GM18507 (cell line): Measurements from ENCODE around the gene SYNPO2L.
A peak's percentile ranks its signal among the peaks of the same experiment; 100 is the strongest.

Experiments used
- DNase-seq: peaks from one replicate; pipeline ENCODE4 v3.0.0; 2011; ENCODE audit warnings: low read depth; ENCODE audit not compliant: insufficient read length; ENCODE audit errors: extremely low spot score
- FAIRE-seq: peaks from 2 replicates; lab custom pipeline; 2011; peaks lifted over from hg19 to GRCh38; lab: Jason Lieb, UNC

The SYNPO2L gene

DNA sequence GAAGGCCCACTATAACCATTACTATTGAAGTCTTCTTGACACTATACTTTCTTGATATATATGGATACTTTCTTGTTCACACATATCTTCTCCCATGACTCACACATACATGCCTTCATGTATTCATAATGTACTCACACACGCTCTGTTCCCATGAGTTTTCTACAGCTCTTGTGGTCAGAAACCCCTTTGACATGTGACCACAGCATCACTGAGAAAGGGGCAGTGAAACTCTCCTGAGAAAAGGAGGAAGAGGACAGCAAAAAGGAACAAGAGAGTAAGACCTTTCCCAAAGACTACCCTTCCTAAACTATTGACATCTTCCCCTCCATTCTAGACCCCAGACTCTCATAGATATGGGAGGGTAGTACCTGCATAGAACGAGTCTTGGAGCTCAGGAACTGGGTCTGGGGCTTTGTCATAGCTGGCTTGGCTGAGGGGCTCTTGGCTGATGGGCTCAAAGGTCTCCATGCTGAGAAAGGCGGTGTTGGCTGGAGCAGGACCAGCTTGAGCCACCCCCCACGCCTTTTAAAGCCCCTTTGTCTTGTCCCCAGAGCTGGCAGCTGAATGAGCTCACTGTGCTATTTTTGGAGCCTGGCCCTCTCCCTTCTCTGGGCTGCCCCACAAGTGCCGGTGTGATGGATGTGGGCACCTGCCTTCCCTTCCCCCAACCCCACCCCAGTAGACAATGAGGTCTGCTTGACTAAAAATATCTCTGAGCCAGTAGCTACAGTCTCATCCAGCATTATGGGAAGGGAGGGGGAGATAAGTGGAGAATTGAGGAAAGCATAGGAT, 5.1 kb downstream of the SYNPO2L start:
- DNase-seq (no peak), FAIRE-seq (peak; percentile 21)

DNA sequence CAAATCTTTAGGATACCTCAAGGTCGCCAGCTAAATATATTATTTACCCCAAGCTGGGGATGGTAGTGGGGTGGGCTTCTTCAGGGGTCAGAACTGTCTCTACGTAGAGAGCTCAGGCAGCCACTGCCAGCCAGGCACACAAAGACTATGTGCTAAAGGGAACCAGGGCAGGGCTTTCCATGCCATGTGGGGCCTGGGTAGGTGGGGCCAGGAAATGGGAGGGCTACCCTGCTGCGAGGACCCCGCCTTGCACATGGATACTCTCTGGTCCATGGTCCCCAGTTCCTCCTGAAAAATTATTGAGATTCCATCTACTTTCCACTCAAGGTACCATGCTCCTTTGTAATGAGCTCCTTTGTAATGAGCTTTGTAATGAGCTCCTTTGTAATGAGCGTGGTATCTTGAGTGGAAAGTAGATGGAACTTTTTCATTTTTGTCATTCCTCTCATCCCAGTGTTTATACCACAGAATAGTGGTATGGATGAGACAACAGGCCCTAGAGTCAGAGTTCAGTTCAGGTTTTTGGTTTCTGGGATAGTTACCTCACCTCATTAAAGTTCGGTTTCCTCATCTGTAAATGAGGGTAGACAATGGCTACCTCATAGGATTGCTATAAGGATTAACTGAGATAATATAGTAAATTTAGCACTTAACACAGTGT, 5.8 kb downstream of the SYNPO2L start:
- no peak for FAIRE-seq
- DNase-seq = no peak

DNA sequence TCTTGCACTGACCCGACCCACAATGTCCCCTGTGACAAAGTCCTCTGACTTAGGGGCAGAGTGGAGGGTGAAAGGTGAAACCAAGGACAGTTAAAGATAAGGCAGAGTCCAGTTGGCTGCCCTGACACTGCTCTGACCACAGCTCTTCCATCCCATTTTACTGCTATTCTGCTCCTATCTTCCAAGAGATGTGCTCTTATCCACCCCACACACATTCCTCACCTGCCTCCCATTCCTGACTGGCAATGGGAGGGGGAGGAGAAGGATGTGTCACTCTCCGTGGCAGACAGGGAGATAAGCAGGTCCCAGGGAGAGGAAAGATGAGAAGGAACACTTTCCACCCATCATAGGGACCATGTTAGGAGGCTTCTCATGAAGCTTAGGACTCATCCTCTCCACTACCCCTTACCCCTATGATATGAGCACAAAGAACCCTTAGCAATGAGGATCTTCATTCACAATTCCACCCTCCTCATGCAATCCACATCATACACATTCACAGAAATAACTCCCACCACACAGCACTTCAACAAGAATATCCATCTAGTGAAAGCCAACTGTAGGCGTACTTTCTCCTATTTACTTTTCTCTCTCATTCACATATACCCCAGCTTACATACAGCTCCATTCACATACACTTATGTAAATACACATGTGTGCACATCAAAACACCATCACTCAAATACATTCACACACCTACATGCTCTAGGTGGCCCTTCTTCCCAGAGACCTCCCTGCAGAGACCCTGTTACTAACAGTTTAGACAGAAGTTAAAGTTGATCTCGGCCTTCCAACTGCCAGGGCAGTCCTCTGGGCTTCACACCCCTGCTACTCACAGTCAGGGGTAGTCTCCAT, 6.6 kb downstream of the SYNPO2L start:
- FAIRE-seq (no peak), DNase-seq (no peak)

DNA sequence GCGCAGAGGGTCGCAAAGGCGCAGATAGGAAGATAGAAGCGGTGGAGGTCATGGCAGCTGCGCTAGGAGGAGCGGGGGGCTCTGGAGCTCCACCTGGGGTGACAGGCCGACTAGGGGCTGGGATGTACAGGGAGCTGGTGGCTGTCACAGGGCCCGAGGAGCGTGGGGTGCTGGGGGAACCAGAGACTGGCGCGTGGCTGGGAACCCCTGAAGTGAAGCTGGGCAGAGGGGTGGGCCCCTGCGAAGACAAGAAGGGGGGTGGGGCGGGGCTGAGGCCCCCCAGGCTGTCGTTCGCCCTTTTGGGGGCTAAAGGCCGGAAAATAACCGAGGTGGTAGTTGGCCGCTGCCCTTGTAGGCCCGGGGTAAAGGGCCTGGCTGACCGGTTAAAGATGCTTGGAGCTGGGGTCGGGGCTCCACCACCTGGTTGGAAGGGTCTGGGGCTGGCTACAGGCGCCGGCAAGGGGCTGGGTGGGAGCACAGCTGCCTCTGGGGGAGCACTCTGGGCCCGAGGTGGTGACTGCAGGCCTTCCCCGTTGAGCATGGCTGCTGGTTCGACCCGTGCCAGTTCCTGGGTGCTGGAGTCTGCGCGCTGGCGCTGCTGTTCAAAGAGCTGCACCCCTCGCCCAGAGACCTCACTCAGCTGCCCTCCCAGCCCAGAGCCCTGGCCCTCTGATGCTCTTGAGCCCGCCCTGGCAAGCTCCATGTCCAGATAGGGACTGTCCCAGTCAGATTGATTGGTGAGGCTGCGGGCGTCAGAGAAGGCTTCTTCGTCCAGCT, 7.8 kb downstream of the SYNPO2L start:
- FAIRE-seq (no peak), DNase-seq (no peak)

DNA sequence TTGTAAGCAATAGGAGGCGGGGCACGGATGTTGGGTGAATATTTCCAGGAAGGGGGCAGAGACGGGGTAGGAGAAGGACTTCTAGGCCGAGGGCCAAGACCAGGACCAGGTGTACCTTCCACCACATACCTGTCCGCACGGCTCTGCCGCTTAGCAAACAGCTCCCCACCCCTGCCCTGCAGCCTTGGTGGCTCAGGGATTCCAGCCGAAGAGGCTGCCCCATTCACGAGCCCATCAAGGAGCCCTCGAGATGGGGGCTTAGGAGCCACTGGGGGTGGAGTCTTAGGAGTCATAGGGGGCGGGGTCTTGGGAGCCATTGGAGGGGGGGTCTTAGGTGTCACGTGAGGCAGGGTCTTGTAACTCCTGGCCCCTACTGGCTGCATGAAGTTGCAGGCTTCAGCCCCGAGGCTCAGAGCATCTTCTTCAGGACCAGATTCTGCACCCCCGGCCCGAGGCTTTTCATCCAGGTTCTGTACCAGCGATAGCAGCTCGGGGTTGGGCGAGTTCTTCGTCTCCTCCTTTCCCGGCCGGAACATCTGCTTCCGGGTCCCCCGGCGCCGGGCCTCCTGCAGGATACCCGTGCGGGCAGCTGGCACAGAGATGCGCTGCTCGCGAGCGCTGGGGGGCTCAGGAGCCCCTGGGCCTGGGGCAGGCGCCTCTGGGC, 8.5 kb downstream of the SYNPO2L start:
- DNase-seq (no peak), FAIRE-seq (no peak)

DNA sequence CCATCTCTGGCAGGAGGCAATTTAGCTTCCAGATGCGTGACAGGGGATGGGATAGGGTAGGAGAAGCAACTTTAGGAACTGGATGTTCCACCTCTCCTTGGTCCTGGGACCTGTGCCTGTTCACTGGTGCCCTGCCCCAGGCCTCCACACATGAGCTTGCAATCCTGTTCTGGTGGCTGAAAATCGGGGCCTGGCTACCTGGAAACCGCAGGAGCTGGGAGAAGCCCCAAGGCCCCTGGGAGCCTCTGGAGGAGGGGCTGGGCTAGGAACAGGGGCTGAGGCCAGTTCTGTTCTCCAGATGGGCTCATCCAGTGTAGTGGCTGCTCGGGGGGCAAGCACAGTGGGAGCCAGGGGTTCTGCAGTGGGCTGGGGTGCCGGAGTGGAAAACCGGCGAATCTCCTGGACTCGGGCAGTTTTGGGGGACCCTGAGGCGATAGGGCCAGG, 9.2 kb downstream of the SYNPO2L start:
- no peak for FAIRE-seq
- DNase-seq = no peak

DNA sequence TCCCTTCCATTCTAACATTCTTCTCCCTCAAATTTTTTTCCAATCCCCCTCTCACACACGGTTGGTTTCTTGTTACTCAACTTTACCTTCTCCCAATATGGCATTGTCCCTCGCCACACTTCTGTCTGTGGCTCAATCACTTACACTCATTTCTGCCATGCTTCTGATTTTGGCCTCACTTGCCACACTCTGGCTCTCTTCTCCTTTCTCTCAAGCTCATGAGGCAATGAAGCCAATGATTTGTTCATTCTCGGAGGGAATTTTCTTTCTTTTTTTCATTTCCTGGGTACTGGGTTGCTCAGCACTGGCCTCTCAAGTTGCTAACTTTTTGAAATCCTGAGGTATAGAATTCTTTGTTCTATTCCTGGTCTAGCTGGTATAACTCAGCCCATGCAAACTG, 10.6 kb downstream of the SYNPO2L start:
- DNase-seq (no peak), FAIRE-seq (no peak)

DNA sequence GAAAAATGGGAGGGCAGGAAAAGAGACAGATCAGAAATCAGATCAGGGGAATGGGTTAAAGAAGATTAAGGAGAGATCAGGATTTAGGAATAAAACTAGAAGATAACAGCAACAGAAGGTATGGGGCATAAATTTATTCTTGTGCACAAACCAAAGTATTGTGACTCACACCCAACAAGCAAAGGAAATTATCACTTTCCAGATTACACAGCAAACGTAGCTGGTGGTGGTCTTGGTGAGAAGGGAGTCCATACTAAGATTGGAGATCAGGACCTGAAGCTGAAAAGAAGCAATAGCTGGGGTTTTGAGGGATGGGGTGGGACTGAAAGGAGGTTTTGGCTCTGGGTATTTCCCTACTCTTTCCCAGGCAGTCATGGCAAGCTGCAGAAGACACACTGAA, 11.1 kb downstream of the SYNPO2L start:
- FAIRE-seq (no peak), DNase-seq (no peak)

DNA sequence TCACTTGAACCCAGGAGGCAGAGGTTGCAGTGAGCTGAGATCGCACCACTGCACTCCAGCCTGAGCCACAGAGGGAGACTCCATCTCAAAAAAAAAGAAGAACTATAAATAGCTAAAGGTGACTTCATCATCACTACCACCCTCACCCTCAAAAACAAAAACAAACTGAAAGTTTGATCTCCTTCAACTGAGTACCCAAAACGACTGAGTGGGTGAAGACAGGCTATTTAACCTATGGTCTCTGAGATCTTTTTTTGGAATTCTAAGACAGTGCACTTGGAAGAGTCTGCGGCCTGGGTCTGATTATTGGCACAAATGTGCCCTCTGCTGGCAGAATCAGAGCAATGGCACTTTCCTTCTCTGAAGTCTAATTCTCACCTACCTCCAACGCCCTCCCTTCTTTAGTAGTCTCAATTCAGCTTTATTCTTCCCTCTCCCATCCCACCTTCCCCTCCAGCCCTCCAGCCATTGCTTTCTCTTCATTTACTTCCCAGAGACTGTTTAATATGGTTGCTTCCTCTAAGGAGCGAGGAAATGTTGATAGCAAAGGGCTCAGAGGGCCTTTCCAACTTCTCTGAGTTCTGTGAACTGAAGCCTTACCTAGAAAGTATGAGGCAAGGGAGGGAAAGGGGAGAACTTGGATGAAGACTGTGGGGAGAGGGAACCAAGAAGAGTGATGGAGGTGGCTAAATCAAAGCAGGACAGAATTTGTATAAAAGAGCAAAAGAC, 11.7 kb downstream of the SYNPO2L start:
- DNase-seq (peak; percentile 51), FAIRE-seq (peak; percentile 81)

DNA sequence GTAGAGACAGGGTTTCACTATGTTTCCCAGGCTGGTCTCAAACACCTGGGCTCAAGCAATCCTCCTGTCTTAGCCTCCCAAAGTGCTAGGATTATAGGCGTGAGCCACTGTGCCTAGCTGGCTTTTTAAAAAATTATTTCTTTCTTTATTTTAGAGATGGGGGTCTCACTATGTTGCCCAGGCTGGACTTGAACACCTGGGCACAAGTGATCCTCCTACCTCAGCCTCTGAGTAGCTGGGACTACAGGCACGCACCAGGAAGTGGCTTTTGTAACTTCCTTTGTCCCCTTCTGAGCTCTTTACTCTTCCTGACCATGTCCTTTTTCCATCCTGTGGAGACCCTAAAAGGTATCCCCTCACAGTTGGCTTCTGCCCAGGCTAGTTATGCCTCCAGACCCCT, 12.5 kb downstream of the SYNPO2L start:
- FAIRE-seq = no peak

DNA sequence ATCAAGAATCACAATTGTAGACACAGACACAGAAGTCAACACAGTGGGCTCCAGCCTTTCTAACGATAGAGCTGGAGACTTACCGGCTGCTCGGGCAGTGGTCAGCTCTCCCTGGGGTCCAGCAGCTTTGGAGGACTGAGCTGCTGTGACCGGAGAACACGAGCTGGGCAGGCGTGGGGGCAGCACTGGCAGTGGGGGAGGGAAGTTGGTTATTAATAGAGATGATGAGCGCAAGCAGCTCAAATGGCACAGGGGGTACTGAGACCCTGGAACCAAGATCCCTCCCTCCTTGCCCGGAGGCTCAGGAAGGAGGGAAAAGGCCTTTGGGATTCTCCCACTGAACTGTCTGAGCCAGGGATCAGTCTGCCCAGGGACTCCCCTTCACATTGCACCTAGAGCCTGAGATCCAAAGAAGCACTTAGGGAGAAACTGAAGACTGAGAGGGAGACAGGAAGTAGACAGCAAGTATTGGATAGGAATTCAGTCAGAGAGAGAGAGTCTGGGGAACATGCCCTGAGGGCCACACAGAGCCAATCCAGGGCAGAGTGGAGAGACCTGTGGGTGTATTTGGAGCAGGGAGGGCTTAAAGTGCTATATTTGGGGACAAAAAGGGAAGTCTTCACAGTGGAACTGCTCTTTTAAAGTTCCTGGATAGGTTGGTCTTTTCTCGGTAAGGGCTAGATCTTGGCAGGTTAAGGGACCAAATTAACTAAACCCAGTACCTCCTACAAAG, 14.3 kb downstream of the SYNPO2L start, which contains the start of gene MYOZ1:
TSS of gene MYOZ1 (minus strand) at position 147 of the 733 bp plus-strand sequence. CDS start 1,457 bp downstream, outside the sequence.
- DNase-seq = no peak
- FAIRE-seq = no peak

More for the DNA sequence above, 12.5 kb downstream of the SYNPO2L start:
- DNase-seq = no peak

DNA sequence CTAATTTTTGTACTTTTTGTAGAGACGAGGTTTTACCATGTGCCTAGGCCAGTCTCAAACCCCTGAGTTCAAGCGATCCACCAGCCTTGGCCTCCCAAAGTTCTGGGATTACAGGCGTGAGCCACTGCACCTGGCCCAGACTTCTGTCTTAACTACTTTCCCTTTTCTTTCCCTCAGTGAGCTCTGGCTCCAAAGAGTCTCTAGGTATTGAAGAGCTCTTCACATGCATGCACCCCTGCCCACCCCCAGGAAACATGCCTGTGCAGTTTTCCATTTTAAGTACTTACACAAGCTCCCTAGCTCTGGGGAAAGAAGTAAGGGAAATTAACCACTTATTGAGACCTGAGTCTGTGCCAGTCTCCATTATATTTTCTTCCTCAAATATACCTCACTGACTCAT, 16.5 kb downstream of the SYNPO2L start:
- no peak for DNase-seq
- FAIRE-seq = no peak

DNA sequence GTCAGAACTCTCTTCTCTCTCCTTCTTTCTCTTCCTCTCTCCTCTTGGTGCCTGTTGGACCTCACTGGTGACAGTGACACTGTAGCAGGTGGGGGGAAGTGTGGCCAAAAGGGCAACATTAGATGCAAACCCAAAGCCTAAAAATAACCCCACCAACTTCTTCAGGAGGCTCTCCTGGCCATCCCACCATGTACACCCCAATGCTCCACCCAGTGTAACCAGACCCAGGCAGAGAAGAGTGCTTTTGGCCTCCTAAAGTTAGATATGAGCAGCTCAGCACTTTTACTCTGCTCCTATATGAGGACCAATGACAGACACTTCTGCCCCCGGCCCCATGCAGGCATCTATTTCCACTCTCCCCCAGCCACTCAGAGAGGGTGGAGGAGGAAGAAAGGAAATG, 20.0 kb downstream of the SYNPO2L start:
- no peak for DNase-seq
- no peak for FAIRE-seq

DNA sequence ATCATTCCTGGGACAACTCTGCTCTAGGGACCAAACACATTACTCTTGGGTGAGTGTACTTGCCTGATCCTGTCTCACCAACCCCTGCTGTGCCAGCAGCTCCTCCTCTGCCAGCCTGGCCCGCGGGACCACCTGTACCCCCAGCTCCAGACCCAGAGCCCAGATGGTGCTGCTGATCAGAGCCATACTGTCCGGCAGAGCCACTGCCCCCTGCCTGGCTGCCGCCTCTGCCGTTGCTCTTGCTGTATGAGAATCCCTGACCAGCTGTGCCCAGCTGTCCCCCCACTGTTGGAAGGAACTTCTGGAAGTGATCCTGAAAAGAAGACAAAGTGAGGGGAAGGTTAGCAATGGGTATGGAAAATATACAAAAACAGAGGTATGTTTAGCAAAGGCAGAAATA, 21.4 kb downstream of the SYNPO2L start:
- DNase-seq (no peak), FAIRE-seq (no peak)

DNA sequence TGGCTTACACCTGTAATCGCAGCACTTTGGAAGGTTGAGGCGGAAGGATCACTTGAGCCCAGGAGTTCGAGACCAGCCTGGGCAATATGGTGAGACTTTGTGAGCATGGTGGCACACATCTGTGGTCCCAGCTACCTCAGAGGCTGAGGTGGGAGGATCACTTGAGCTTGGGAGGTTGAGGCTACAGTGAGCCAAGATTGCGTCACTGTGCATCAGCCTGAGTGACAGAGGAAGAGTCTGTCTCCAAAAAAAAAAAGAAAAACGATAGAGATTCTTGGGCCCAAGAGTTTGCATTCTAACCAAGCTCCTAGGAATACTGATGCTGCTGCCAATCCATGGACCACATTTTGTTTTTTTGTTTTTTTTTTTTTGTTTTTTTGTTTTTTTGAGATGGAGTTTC, 26.7 kb downstream of the SYNPO2L start:
- DNase-seq (no peak), FAIRE-seq (no peak)

DNA sequence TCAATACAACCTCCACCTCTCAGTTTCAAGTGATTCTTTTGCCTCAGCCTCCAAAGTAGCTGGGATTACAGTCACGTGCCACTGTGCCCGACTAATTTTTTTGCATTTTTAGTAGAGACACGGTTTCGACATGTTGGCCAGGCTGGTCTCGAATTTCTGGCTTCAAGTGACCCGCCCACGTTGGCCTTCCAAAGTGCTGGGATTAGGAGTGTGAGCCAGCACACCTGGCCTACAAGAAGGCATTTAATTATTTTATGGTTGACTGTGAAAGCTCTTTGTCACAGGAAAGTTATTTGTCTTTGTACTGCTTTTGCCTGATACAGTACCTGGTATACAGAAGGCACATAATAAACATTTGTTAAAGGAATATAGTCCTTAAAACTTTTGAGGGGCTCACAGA, 27.4 kb downstream of the SYNPO2L start:
- no peak for DNase-seq
- FAIRE-seq = no peak

DNA sequence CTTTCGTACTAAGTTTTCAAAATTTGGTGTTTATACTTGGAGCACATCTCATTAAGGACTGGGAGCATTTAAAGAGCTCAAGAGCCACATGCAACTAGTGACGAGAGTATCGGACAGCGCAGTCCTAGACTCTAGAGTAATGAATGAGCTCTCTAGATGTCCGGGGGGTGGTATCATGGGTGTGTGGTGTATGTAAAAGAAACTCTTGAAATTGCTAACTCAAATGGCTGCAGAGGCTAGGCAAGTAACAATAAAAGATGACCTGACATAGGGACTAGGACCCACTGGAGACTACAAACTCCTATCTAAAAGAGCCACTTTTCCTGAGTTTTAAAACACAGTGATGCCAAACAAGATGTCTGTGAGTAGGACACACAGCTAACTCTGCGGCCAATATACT, 28.5 kb downstream of the SYNPO2L start:
- no peak for FAIRE-seq
- DNase-seq = no peak
